ENCODE results near the gene LHPP. TPM values are rescaled to one million over a fixed set of nuclear protein-coding genes. Genes with fewer than 3 reads are reported as not detected.

The LHPP gene
- total RNA-seq, 1 experiment from 2014 or later, result 6.6 TPM

GRCh38 chr10:124526621-124527267 lies 65.1 kb downstream of the LHPP start:
- BruUV-seq (replicated peaks), result no TSS peak
- H3K9ac ChIP-seq (ENCODE audit: low read length), result no peak overlapping the region
- peaks cover 4% of the 10 kb centered on the region; the same call in 1 of the 2 replicates for H3K4me1 ChIP-seq (ENCODE audit: insufficient read depth, low read length)
- no peaks in the 10 kb centered on the region for H3K79me2 ChIP-seq (ENCODE audit: low read length)
- no peaks in the 10 kb centered on the region for H3F3A ChIP-seq (ENCODE audit: low read length, unreplicated experiment)
- no peaks in the 10 kb centered on the region for H3K9me3 ChIP-seq (ENCODE audit: low read length)
- TF ChIP-seq EZH2phosphoT487 (IDR thresholded peaks at IDR 0.05; ENCODE audit: borderline replicate concordance, low read length) (no peak), EZH2 (IDR thresholded peaks at IDR 0.05; ENCODE audit: low read length, unreplicated experiment) (no peak), CTCF (conservative IDR thresholded peaks at IDR 0.05; ENCODE audit: low read depth, low read length) (no peak)
- H3K27me3 ChIP-seq (ENCODE audit: low read length), result no peaks in the 10 kb centered on the region
- intact Hi-C loops (cut with micrococcal nuclease), result no loop called here
- no peaks in the 10 kb centered on the region for H4K20me1 ChIP-seq (ENCODE audit: low read length)
- no peaks in the 10 kb centered on the region for H3K36me3 ChIP-seq (ENCODE audit: low read depth, low read length)
- DNase-seq (no peak), ATAC-seq (no peak)
- POLR2A ChIA-PET (ENCODE audit: unreplicated experiment), result no interaction called here
- no peaks in the 10 kb centered on the region for H3K9me2 ChIP-seq (replicated peaks; ENCODE audit: low read length)
- no peak overlapping the region for H3K27ac ChIP-seq (ENCODE audit: low read length)
- CTCF ChIA-PET, result no interaction called here
- no peak overlapping the region for H3K4me3 ChIP-seq (ENCODE audit: low read length)
- H2AFZ ChIP-seq (ENCODE audit: low read length), result no peak overlapping the region
- no peak overlapping the region for H3K4me2 ChIP-seq (ENCODE audit: low read length)

DNA sequence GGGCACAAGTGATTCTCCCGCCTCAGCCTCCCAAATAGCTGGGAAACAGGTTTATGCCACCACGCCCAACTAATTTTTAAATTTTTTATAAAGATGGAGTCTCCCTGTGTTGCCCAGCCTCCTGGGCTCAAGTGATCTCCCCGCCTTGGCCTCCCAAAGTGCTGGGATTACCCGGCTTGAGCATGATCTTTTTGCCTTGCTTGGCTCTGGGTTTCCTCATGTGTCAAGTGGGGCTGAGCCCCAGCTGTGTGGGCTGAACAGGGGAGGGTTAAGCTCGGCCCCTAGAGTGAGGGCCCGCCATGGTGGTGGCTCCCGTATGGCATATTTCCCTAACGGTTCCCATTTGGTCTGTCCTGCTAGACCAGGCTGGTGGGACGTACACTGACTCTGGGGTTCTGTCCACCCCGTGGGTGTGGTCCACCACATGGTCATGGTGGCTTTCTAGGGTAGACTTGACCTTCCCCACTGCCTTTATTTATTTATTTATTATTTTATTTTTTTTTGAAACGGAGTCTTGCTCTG lies 66.3 kb downstream of the LHPP start:
- H3K4me2 ChIP-seq (ENCODE audit: low read length), result no peak overlapping the region
- no TSS peak for BruUV-seq (replicated peaks)
- no peak for ATAC-seq
- ChIA-PET POLR2A (ENCODE audit: unreplicated experiment) (no interaction called here), CTCF (no interaction called here)
- no peaks in the 10 kb centered on the region for H3K9me2 ChIP-seq (replicated peaks; ENCODE audit: low read length)
- H2AFZ ChIP-seq (ENCODE audit: low read length), result no peak overlapping the region
- peaks cover 4% of the 10 kb centered on the region; the same call in 1 of the 2 replicates for H3K4me1 ChIP-seq (ENCODE audit: insufficient read depth, low read length)
- no peak overlapping the region for H3K27ac ChIP-seq (ENCODE audit: low read length)
- no peak overlapping the region for H3K4me3 ChIP-seq (ENCODE audit: low read length)
- DNase-seq, result no peak
- intact Hi-C loops (cut with micrococcal nuclease), result no loop called here
- no peaks in the 10 kb centered on the region for H3K36me3 ChIP-seq (ENCODE audit: low read depth, low read length)
- H4K20me1 ChIP-seq (ENCODE audit: low read length), result no peaks in the 10 kb centered on the region
- H3F3A ChIP-seq (ENCODE audit: low read length, unreplicated experiment), result no peaks in the 10 kb centered on the region
- H3K9me3 ChIP-seq (ENCODE audit: low read length), result no peaks in the 10 kb centered on the region
- H3K9ac ChIP-seq (ENCODE audit: low read length), result no peak overlapping the region
- H3K27me3 ChIP-seq (ENCODE audit: low read length), result no peaks in the 10 kb centered on the region
- H3K79me2 ChIP-seq (ENCODE audit: low read length), result no peaks in the 10 kb centered on the region
- TF ChIP-seq CTCF (conservative IDR thresholded peaks at IDR 0.05; ENCODE audit: low read depth, low read length) (no peak), EZH2phosphoT487 (IDR thresholded peaks at IDR 0.05; ENCODE audit: borderline replicate concordance, low read length) (no peak), EZH2 (IDR thresholded peaks at IDR 0.05; ENCODE audit: low read length, unreplicated experiment) (no peak)

DNA sequence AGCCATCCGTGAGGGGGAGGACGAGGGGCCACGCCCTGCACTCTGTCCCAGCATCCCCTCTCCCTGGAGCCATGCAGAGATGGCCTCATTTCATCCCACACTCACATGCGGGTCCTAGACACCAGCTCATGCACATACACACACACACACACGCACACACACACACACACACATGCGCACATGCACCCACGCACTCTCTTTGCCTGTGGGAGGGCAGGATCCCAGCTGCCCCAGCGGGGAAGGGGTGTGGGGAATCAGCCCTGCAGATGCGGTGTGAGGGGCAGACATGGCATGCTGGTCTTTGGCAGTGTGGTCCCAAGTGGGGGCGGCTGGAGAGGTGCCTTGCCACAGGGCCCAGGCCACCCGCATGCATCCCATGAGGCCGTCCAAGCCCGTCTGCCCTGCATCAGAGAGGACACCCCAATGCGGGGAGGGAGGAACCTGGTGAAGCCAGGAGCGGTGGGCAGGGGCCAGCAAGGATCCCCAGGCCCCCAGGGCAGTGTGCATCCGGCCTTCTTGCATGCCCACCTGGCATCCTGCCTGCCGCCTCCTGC lies 68.1 kb downstream of the LHPP start:
- Histone ChIP-seq H3K4me1 (ENCODE audit: insufficient read depth, low read length) (no peaks in the 10 kb centered on the region; the same call in 1 of the 2 replicates), H3K27me3 (ENCODE audit: low read length) (no peaks in the 10 kb centered on the region), H3K36me3 (ENCODE audit: low read depth, low read length) (no peaks in the 10 kb centered on the region), H3F3A (ENCODE audit: low read length, unreplicated experiment) (no peaks in the 10 kb centered on the region), H3K27ac (ENCODE audit: low read length) (no peak overlapping the region), H3K9ac (ENCODE audit: low read length) (no peak overlapping the region), H3K9me2 (replicated peaks; ENCODE audit: low read length) (no peaks in the 10 kb centered on the region), H2AFZ (ENCODE audit: low read length) (no peak overlapping the region), H3K4me3 (ENCODE audit: low read length) (no peak overlapping the region), H3K79me2 (ENCODE audit: low read length) (no peaks in the 10 kb centered on the region), H3K4me2 (ENCODE audit: low read length) (no peak overlapping the region), H3K9me3 (ENCODE audit: low read length) (no peaks in the 10 kb centered on the region), H4K20me1 (ENCODE audit: low read length) (no peaks in the 10 kb centered on the region)
- CTCF ChIA-PET, result interaction anchor here (1.0 to 2.4 kb wide), 2 partner anchors 211 to 216 kb away, joined by 4 to 16 read pairs; no protein-coding TSS in a partner anchor
- ATAC-seq (peak; percentile 23; the same call in 1 of the 2 replicates), DNase-seq (no peak)
- TF ChIP-seq EZH2 (IDR thresholded peaks at IDR 0.05; ENCODE audit: low read length, unreplicated experiment) (no peak), CTCF (conservative IDR thresholded peaks at IDR 0.05; ENCODE audit: low read depth, low read length) (no peak), EZH2phosphoT487 (IDR thresholded peaks at IDR 0.05; ENCODE audit: borderline replicate concordance, low read length) (no peak)
- no TSS peak for BruUV-seq (replicated peaks)
- intact Hi-C loops (cut with micrococcal nuclease), result loop anchor here (1.0 kb wide), 1 partner anchor 212 kb away; no protein-coding TSS in a partner anchor
- POLR2A ChIA-PET (ENCODE audit: unreplicated experiment), result no interaction called here
